Psoas muscle (tissue), 8 donors: ENCODE data around the gene PILRA. TPM values are rescaled to one million over a fixed set of nuclear protein-coding genes. Genes with fewer than 3 reads are reported as not detected.
A peak's percentile ranks its signal among the peaks of the same experiment; 100 is the strongest.

Experiments
- ATAC-seq, 4 donors: fragments of 200-7000 bp; cut with Tn5 transposase; one replicate each; pipeline ENCODE4 v1.9.1; 2020; ENCODE audit warnings: moderate library complexity in 3 of 4, mild to moderate bottlenecking in 2 of 4
- DNase-seq, 2 donors: peaks; one replicate each; pipeline ENCODE4 v3.0.0-alpha.2; 2020
- H3K27ac ChIP-seq: fragments of 200-600 bp; one replicate; pipeline ENCODE4 v1.8.0; 2022
- H3K27me3 ChIP-seq, 3 donors: fragments of 200-600 bp in 1 of 3; one replicate each; pipeline versions ENCODE4 v1.6.1 to v1.8.0; 2013 to 2022; ENCODE audit warnings: low read length in 2 of 3, mild to moderate bottlenecking in 2 of 3, moderate library complexity in 1 of 3; ENCODE audit not compliant: insufficient read depth in 3 of 3
- H3K36me3 ChIP-seq, 2 donors: fragments of 200-600 bp in 1 of 2; one replicate each; pipeline versions ENCODE4 v1.6.1 to v1.8.0; 2013 to 2022; ENCODE audit warnings: low read depth in 1 of 2, mild to moderate bottlenecking in 1 of 2, moderate library complexity in 1 of 2; ENCODE audit not compliant: insufficient read depth in 1 of 2
- H3K4me1 ChIP-seq: fragments of 200-600 bp; one replicate; pipeline ENCODE4 v1.8.0; 2022
- H3K4me3 ChIP-seq: fragments of 200-600 bp; one replicate; pipeline ENCODE4 v1.8.0; 2022; ENCODE audit warnings: mild to moderate bottlenecking
- H3K9me3 ChIP-seq: fragments of 200-600 bp; one replicate; pipeline ENCODE4 v1.8.0; 2022
- WGBS, 3 donors: extraction: QIAGEN DNeasy Blood & Tissue Kit; methylation state at CpG; one replicate each; pipeline versions ENCODE4 v1.1.6 to v1.1.7; 2013; 5-methylcytosine and 5-hydroxymethylcytosine counted together
- intact Hi-C, 2 donors: fragments of 100-400 bp; cut with DNase I; formaldehyde crosslinking; loops; one replicate each; pipeline versions ENCODE4 v1.11.0 to v1.14.2; 2022
- polyA plus RNA-seq, 3 donors: library from polyadenylated mRNA; stranded (reverse); fragments of 200-250 nt; gene quantifications; one replicate each; pipeline ENCODE4 v1.2.3, GENCODE V29; 2013
- total RNA-seq, 4 donors: library from RNA; stranded (reverse); fragmentation: NEBNext Ultra II Directional in 2 of 4; extraction: Animal tissue kit (Norgen Biotek cat#: 25700) in 2 of 4; gene quantifications; one replicate each; pipeline versions ENCODE4 v1.2.1 to v1.2.4, GENCODE V29; 2021 to 2023
- TF ChIP-seq, protein P1 (sequence below): fragments of 200-600 bp; IDR thresholded peaks from one replicate; pipeline ENCODE4 v1.8.0; 2022; ENCODE audit warnings: antibody characterized with exemption
- donor health status: healthy with polysubstance abuse.
- donor health status: DM: no; HTN: no; CAD: no; lungs with moderate emphysema.
- donor health status: Bipolar disorder and iron deficiency.
- donor health status: healthy.
- donor health status: DM: yes; HTN: yes; CAD: no.
- donor health status: DM: no; HTN: no; CAD: no.
- donor health status: DM: no; HTN: no; CAD: no.
- donor health status: DM: yes; HTN: yes; CAD: no.

PILRA gene
- total and polyA plus RNA-seq, 7 donors = 0.93 to 2.8 (median 2.3) TPM

DNA sequence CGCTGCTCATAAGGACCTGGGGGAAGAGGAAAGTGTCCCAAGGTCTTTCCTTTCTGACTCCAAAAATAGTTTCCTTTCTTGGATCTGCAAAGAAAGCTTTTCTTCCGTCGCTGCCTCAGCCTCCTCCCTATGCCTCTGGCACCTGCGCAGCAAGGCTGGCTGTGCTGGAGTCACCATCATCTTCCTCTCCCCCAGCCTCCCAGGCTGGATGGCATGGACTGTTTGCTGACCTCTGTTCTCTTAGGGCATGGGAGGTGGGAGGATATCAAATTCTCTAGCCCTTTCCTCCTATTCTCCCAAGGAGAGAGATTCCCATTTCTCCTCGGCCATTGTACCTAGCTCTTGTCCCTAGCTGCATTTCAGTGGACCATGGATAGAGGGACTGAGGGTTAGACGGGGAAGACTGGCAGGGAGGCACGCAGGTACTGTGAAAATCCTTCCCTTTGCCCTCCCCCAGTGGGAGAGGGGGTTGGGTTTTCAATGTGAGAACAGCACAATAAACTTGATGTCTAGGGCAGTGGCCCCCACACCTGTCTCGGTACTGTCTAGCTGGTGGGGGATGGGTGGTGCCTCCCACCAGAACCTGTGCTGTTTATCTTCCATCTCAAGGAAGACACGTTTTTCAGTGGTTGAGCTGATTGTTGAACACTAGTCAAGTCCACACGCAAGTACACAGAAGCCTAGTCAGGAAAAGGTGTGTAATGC, 60.5 kb downstream of the PILRA start:
- Histone ChIP-seq H3K9me3 (no peaks in the 10 kb centered on the region), H3K27me3 (no peaks in the 10 kb centered on the region), H3K4me3 (no peak overlapping the region), H3K27ac (no peak overlapping the region), H3K4me1 (peaks cover 27% of the 10 kb centered on the region), H3K36me3 (peaks cover 0 to 35% of the 10 kb centered on the region in 2 donors)
- TF ChIP-seq, protein P1, sequence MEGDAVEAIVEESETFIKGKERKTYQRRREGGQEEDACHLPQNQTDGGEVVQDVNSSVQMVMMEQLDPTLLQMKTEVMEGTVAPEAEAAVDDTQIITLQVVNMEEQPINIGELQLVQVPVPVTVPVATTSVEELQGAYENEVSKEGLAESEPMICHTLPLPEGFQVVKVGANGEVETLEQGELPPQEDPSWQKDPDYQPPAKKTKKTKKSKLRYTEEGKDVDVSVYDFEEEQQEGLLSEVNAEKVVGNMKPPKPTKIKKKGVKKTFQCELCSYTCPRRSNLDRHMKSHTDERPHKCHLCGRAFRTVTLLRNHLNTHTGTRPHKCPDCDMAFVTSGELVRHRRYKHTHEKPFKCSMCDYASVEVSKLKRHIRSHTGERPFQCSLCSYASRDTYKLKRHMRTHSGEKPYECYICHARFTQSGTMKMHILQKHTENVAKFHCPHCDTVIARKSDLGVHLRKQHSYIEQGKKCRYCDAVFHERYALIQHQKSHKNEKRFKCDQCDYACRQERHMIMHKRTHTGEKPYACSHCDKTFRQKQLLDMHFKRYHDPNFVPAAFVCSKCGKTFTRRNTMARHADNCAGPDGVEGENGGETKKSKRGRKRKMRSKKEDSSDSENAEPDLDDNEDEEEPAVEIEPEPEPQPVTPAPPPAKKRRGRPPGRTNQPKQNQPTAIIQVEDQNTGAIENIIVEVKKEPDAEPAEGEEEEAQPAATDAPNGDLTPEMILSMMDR = no peak
- intact Hi-C loops = no loop called here
- DNase-seq = no peak
- no peak for ATAC-seq
- 65 to 73% (median 67%) methylated on average over 10 of the region's 10 CpGs for WGBS, 3 donors

DNA sequence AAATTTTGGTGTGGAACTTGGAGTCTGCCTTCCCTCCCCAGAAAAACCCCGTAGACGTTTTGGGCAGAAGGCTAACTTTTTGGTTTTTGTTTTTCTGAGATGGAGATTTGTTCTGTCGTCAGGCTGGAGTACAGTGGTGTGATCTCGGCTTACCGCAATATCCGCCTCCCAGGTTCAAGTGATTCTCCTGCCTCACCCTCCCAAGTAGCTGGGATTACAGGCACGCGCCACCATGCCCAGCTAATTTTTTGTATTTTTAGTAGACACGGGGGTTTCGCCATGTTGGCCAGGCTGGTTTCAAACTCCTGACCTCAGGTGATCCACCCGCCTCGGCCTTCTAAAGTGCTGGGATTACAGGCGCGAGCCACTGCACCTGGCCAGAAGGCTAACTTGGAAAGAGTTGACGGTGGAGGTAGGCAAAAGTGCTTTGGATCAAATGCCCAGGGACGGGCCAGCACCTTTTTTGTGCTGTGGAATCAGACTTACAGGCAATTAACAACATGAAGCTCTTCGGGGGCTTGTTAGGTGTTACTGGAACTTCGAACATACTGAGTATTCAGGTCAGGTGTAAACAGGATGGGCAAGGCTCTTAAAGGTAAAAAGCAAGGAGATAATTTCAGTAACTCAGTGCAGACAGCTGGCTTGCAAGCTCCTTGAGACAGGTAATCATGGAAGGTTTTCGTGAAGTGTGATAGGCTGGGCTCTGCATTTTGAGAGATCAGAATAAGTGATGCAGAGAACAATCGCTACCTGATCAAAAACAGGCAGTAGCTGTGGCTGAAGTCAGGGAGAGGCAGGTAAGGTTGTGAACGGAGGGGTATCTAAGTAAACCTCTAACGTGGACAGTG, 61.2 kb downstream of the PILRA start:
- H3K4me1 ChIP-seq = peaks cover 27% of the 10 kb centered on the region
- peak overlapping the region; percentile 96 for H3K27ac ChIP-seq
- H3K4me3 ChIP-seq = peak overlapping the region; percentile 94

DNA sequence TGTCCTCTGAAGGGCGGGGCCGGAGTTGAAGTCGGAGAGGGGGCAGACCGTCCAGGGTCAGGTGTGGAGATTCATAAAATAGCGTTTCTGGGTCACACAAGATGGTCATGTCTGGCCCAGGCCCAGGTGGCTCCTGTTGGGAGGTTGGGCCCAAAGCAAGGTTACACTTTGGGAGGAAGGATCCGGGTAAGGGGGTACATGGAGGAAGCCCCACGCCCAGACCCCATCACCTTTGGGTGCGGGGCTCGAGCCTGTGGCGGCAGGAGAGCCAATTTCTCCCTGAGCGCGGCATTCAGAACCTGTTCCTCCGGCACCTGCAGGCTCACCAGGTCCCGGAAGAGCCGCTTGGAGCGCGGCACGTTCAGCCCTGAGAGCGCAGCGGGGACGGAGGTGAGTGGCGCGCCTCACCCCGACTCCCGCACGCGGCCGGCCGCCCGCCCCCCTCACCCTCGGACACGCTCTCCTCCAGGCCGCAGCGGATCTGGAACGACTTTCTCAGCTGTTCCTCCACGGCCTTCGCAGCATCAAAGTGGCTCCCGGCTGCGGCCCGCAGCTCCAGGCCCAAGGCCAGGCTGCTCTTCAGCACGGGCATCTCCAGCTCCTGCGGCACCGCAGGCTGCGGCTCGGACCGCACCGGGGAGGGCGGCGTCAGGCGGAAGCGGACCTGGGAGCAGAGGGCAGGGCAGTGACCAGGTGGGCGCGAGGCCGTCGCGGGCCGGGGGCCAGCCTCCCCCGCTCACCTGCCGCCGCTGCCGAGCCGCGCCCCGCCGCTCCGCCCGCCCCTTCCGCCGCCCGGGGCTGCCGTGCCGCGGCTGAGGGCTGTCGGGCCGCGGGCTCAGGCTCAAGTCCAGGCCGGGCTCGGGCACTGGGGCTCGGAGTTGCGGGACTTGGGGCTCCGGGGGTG, 62.4 kb downstream of the PILRA start:
- intact Hi-C loops = no loop called here
- Histone ChIP-seq H3K27me3 (no peaks in the 10 kb centered on the region), H3K36me3 (peaks cover 0 to 35% of the 10 kb centered on the region in 2 donors), H3K4me3 (peak overlapping the region; percentile 94), H3K27ac (peak overlapping the region; percentile 96), H3K9me3 (no peaks in the 10 kb centered on the region), H3K4me1 (peaks cover 25% of the 10 kb centered on the region)
- peak; percentile 30 to 66 for DNase-seq
- TF ChIP-seq, protein P1 = no peak
- WGBS, 3 donors = 2 to 3% (median 2%) methylated on average over 48 to 81 of the region's 81 CpGs
- ATAC-seq = peak; percentile 30 to 48 (median 45)

More for the DNA sequence above, 61.2 kb downstream of the PILRA start:
- intact Hi-C loops = no loop called here
- Histone ChIP-seq H3K36me3 (peaks cover 0 to 35% of the 10 kb centered on the region in 2 donors), H3K27me3 (no peaks in the 10 kb centered on the region), H3K9me3 (no peaks in the 10 kb centered on the region)
- ATAC-seq = no peak
- WGBS, 3 donors = 80 to 83% (median 80%) methylated on average over 22 of the region's 22 CpGs
- no peak for DNase-seq
- TF ChIP-seq, protein P1 = no peak

DNA sequence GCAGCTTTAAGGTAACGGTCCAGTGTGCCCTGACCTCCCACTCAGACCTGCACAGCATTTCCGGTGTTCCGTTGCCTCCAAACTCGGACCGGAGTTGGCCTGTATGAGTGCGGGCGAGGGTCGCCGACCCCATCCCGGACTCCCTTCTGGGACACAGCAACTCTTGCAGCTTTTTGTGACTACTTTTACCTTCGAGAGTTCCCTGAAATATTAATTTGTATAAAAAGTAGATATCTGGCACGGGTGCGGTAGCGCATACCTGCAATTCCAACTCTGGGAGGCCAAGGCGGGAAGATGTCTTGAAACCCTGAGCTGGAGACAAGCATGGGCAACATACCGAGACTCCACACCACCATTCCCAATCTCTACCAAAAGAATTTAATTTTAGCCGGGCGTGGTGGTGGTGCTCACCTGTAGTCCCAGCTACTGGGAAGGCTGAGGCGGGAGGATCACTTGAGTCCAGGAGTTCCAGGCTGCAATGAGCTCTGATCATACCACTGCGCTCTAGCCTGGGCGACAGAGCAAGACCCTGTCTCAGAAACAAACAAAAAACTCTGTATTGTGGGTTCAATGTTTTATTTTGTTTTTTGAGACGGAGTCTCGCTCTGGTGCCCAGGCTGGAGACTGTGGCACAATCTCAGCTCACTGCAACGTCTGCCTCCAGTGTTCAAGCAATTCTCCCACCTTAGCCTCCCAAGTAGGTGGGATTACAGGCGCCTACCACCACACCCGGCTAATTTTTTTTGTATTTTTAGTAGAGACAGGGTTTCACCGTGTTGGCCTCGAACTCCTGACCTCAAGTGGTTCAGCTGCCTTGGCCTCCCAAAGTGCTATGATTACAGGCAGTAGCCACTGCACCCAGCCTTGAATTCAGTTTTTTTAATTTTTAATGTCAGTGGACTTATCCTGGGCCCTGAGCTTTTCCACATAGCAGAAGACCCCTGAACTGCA, 64.1 kb downstream of the PILRA start:
- WGBS, 3 donors = 84 to 88% (median 85%) methylated on average over 28 of the region's 28 CpGs
- intact Hi-C loops = no loop called here
- TF ChIP-seq, protein P1 = no peak
- peak overlapping the region; percentile 94 for H3K4me3 ChIP-seq
- H3K9me3 ChIP-seq = no peaks in the 10 kb centered on the region
- no peak for DNase-seq
- H3K27ac ChIP-seq = peak overlapping the region; percentile 96
- H3K36me3 ChIP-seq = peaks cover 0 to 25% of the 10 kb centered on the region in 2 donors
- H3K4me1 ChIP-seq = peaks cover 11% of the 10 kb centered on the region
- ATAC-seq = peak in 1 of 4 donors; percentile 3
- H3K27me3 ChIP-seq = no peaks in the 10 kb centered on the region
